A549 (cell line): ENCODE results near the gene RAB40A. TPM values are rescaled to one million over a fixed set of nuclear protein-coding genes. Genes with fewer than 3 reads are reported as not detected.

Source experiments
- ATAC-seq, 2 experiments: fragments of 200-7000 bp in 1 of 2; fragments of >200 bp in 1 of 2; cut with Nextera tagmentation in 1 of 2; cut with Tn5 transposase in 1 of 2; 3 replicates each; pipeline versions ENCODE4 v1.8.0 to v1.9.1; 2018 to 2020; ENCODE audit warnings: mild to moderate bottlenecking in 1 of 2, moderate library complexity in 1 of 2
- CTCF ChIA-PET: fragments of 300-600 bp; sonication (Branson Sonifier 250); formaldehyde crosslinking; extraction: SDS; loops from one replicate; lab custom pipeline; 2021; ENCODE audit warnings: antibody characterized with exemption, inconsistent platforms; lab: Yijun Ruan, JAX
- POLR2A ChIA-PET: fragments of 350-600 bp; formaldehyde crosslinking; extraction: SDS; loops from one replicate; lab custom pipeline; 2021; ENCODE audit warnings: antibody characterized with exemption, inconsistent platforms; lab: Yijun Ruan, JAX
- DNase-seq, 2 experiments: peaks; one replicate each; pipeline versions ENCODE4 v3.0.0 to v3.0.0-alpha.2; 2011 to 2016; ENCODE audit warnings: low read depth in 1 of 2, low spot score in 1 of 2
- FAIRE-seq: peaks from 2 replicates; lab custom pipeline; 2011; peaks lifted over from hg19 to GRCh38; lab: Jason Lieb, UNC
- H3K27ac ChIP-seq, 2 experiments: fragments of >200 bp; sonication (Bioruptor Twin); formaldehyde crosslinking; 3 replicates each; pipeline ENCODE4 v1.5.1; 2016 to 2017
- H3K4me1 ChIP-seq: fragments of >200 bp; sonication (Bioruptor Twin); formaldehyde crosslinking; 3 replicates; pipeline ENCODE4 v1.6.1; 2016
- H3K4me2 ChIP-seq: fragments of >200 bp; sonication (Bioruptor Twin); formaldehyde crosslinking; 3 replicates; pipeline ENCODE4 v1.6.1; 2016
- H3K4me3 ChIP-seq: fragments of >200 bp; sonication (Bioruptor Twin); formaldehyde crosslinking; 3 replicates; pipeline ENCODE4 v1.5.1; 2016
- H3K9me3 ChIP-seq: fragments of >200 bp; sonication (Bioruptor Twin); formaldehyde crosslinking; 3 replicates; pipeline ENCODE4 v1.6.1; 2016
- CBX2 ChIP-seq: fragments of 200-600 bp; sonication (generic); IDR thresholded peaks from 2 replicates; pipeline ENCODE4 v1.6.1; 2016; ENCODE audit warnings: low read depth, mild to moderate bottlenecking, borderline replicate concordance
- CEBPB ChIP-seq, 2 experiments: fragments of >200 bp in 1 of 2; sonication (Bioruptor Twin) in 1 of 2; formaldehyde crosslinking in 1 of 2; IDR thresholded peaks; 2 replicates each; pipeline ENCODE4 v1.6.1; 2012 to 2016
- CHD4 ChIP-seq: fragments of 200-600 bp; sonication (generic); IDR thresholded peaks from 2 replicates; pipeline ENCODE4 v1.6.1; 2016; ENCODE audit warnings: antibody characterized with exemption, mild to moderate bottlenecking, borderline replicate concordance
- EHMT2 ChIP-seq: fragments of 200-600 bp; sonication (generic); IDR thresholded peaks from 2 replicates; pipeline ENCODE4 v1.6.1; 2016; ENCODE audit warnings: antibody characterized with exemption, low read depth, mild to moderate bottlenecking, moderate library complexity
- FOSB ChIP-seq: fragments of 250-450 bp; sonication (Bioruptor Pico); IDR thresholded peaks from 2 replicates; pipeline ENCODE4 v1.5.0; 2020; ENCODE audit warnings: mild to moderate bottlenecking, moderate library complexity
- FOSL2 ChIP-seq, 2 experiments: fragments of 450-650 bp in 1 of 2; fragments of >200 bp in 1 of 2; sonication (Bioruptor Twin) in 1 of 2; formaldehyde crosslinking; IDR thresholded peaks; 2 replicates each; pipeline versions ENCODE4 v1.5.0 to v1.6.1; 2016 to 2020; ENCODE audit warnings: mild to moderate bottlenecking in 1 of 2, moderate library complexity in 1 of 2
- GATA3 ChIP-seq: IDR thresholded peaks from 2 replicates; pipeline ENCODE4 v1.6.1; 2012; ENCODE audit warnings: borderline replicate concordance
- HDAC2 ChIP-seq: fragments of 200-600 bp; sonication (generic); IDR thresholded peaks from 2 replicates; pipeline ENCODE4 v1.6.1; 2016
- HOXA7 ChIP-seq: fragments of 250-450 bp; sonication (Bioruptor Pico); IDR thresholded peaks from 2 replicates; pipeline ENCODE4 v1.5.0; 2020; ENCODE audit warnings: mild to moderate bottlenecking, moderate library complexity
- HOXB5 ChIP-seq: fragments of 250-450 bp; sonication (Bioruptor Pico); IDR thresholded peaks from 2 replicates; pipeline ENCODE4 v1.5.0; 2020; ENCODE audit warnings: mild to moderate bottlenecking, moderate library complexity
- JUN ChIP-seq, 2 experiments: fragments of >200 bp; sonication (Bioruptor Twin); formaldehyde crosslinking; IDR thresholded peaks; 2 replicates in 1 of 2; 3 replicates in 1 of 2; pipeline ENCODE4 v1.6.1; 2016 to 2017
- KDM1A ChIP-seq: fragments of 200-600 bp; sonication (generic); IDR thresholded peaks from 2 replicates; pipeline ENCODE4 v1.6.1; 2016; ENCODE audit warnings: low read depth, mild to moderate bottlenecking
- MAFK ChIP-seq: fragments of 450-650 bp; IDR thresholded peaks from 2 replicates; pipeline ENCODE4 v1.6.1; 2014; ENCODE audit not compliant: partially characterized antibody
- NR3C1 ChIP-seq: fragments of >200 bp; sonication (Bioruptor Twin); formaldehyde crosslinking; IDR thresholded peaks from 3 replicates; pipeline ENCODE4 v1.6.1; 2017
- POLR2A ChIP-seq: IDR thresholded peaks from 2 replicates; pipeline ENCODE4 v1.6.1; 2012; ENCODE audit warnings: mild to moderate bottlenecking, low read length
- RAD21 ChIP-seq, 2 experiments: fragments of >200 bp in 1 of 2; sonication (Bioruptor Twin) in 1 of 2; formaldehyde crosslinking in 1 of 2; IDR thresholded peaks in 1 of 2; conservative IDR thresholded peaks in 1 of 2; 2 replicates in 1 of 2; 3 replicates in 1 of 2; pipeline ENCODE4 v1.6.1; 2012 to 2018; ENCODE audit warnings: inconsistent platforms in 1 of 2
- RCOR1 ChIP-seq: fragments of 150-350 bp; IDR thresholded peaks from 2 replicates; pipeline ENCODE4 v1.6.1; 2014; ENCODE audit warnings: antibody characterized with exemption, low read length, low read depth
- SMC3 ChIP-seq: fragments of >200 bp; sonication (Bioruptor Twin); formaldehyde crosslinking; IDR thresholded peaks from 3 replicates; pipeline ENCODE4 v1.6.1; 2018; ENCODE audit warnings: inconsistent platforms
- SREBF2 ChIP-seq: fragments of 450-650 bp; IDR thresholded peaks from 2 replicates; pipeline ENCODE4 v1.6.1; 2014; ENCODE audit warnings: mild to moderate bottlenecking, moderate library complexity
- ZNF302 ChIP-seq: fragments of 250-450 bp; sonication (Bioruptor Pico); IDR thresholded peaks from 2 replicates; pipeline ENCODE4 v1.9.0; 2021; ENCODE audit warnings: inconsistent platforms, mild to moderate bottlenecking, moderate library complexity
- ZSCAN20 ChIP-seq: fragments of 250-450 bp; sonication (Bioruptor Pico); IDR thresholded peaks from 2 replicates; pipeline ENCODE4 v1.8.0; 2022; ENCODE audit warnings: mild to moderate bottlenecking, moderate library complexity
- WGBS: methylation state at CpG from one replicate; pipeline ENCODE4 v1.1.6; 2017; ENCODE audit errors: missing lambda C conversion rate; 5-methylcytosine and 5-hydroxymethylcytosine counted together
- polyA plus RNA-seq, 4 experiments: library from polyadenylated mRNA; depleted of rRNA in 3 of 4; stranded (reverse); fragments of >200 nt; fragmentation: RNase III in 1 of 4; extraction: RNeasy Plus Mini Kit Qiagen cat#74134 plus additional on column Dnase treatment in 1 of 4; gene quantifications; 2 replicates in 3 of 4; 3 replicates in 1 of 4; pipeline ENCODE4 v1.2.3, GENCODE V29; 2011 to 2017
- TF ChIP-seq, protein P1 (sequence below): fragments of >200 bp; sonication (Bioruptor Twin); formaldehyde crosslinking; IDR thresholded peaks from 3 replicates; pipeline ENCODE4 v1.5.1; 2016
- TF ChIP-seq, protein P2 (sequence below): IDR thresholded peaks from 2 replicates; pipeline ENCODE4 v1.6.1; 2012
- TF ChIP-seq, protein P3 (sequence below): IDR thresholded peaks from 2 replicates; pipeline ENCODE4 v1.6.1; 2012
- TF ChIP-seq, protein P4 (sequence below): fragments of 200-600 bp; sonication (generic); IDR thresholded peaks from 2 replicates; pipeline ENCODE4 v1.6.1; 2016; ENCODE audit warnings: antibody characterized with exemption, mild to moderate bottlenecking, moderate library complexity

RAB40A gene
- polyA plus RNA-seq, 2 of the 4 experiments (the other 2 are of a cell fraction) = 0.03 TPM; not detected in 1

DNA sequence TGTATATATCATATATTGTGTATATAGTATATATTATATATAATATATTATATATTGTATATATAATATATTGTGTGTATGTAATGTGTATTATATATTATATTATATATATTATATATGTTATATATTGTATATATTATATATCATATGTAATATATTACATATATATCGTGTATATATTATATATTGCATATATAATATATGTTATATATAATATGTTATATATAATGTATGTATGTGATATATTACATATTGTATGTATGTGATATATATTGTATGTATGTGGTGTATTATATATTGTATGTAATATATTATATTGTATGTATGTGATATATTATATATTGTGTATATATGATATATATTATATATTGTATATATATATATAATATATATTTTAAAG, 30.5 kb downstream of the RAB40A start:
- ChIA-PET CTCF (interaction anchor here (0.6 to 2.3 kb wide), 8 partner anchors 9 to 634 kb away, joined by 3 to 7 read pairs (median 4); no protein-coding TSS in a partner anchor), POLR2A (no interaction called here)
- TF ChIP-seq EHMT2 (no peak), HOXB5 (CRISPR knock-in tag) (no peak), CEBPB (IDR thresholded peaks at IDR 0.05) (no peak), SMC3 (no peak), HDAC2 (no peak), HOXA7 (CRISPR knock-in tag) (no peak)
- FAIRE-seq = no peak
- WGBS = 14% methylated on average over 1 of the region's 1 CpG
- no peak overlapping the region for H3K4me3 ChIP-seq
- ATAC-seq = no peak
- no peak overlapping the region for H3K4me2 ChIP-seq
- no peak overlapping the region for H3K27ac ChIP-seq
- no peak for DNase-seq
- H3K9me3 ChIP-seq = no peaks in the 10 kb centered on the region
- H3K4me1 ChIP-seq = no peaks in the 10 kb centered on the region

DNA sequence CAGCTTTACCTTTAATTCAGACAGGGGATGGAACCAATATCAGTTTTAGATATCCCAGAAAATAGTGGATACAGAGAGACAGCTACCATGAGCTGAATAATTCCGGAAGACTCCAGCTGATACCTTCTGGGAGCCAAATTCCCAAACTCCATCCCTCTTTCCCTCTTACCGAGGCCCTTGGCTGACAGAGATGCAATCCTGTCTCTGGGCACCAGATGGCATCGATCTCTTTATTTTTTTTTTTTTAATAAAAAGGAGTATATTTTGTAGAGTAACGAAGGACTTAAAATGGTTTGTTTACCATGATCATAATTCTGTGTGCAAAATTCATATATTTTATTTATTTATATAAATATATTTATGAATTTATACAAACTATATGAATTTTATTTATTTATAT, 31.0 kb downstream of the RAB40A start:
- DNase-seq (peak; percentile 15), ATAC-seq (peak in 1 of 2 experiments; percentile 63; a peak in 2 of 6 replicates), FAIRE-seq (peak; percentile 97)
- Histone ChIP-seq H3K4me3 (no peak overlapping the region), H3K9me3 (no peaks in the 10 kb centered on the region), H3K4me2 (no peak overlapping the region)
- 6% methylated on average over 4 of the region's 4 CpGs for WGBS
- TF ChIP-seq, protein P1, sequence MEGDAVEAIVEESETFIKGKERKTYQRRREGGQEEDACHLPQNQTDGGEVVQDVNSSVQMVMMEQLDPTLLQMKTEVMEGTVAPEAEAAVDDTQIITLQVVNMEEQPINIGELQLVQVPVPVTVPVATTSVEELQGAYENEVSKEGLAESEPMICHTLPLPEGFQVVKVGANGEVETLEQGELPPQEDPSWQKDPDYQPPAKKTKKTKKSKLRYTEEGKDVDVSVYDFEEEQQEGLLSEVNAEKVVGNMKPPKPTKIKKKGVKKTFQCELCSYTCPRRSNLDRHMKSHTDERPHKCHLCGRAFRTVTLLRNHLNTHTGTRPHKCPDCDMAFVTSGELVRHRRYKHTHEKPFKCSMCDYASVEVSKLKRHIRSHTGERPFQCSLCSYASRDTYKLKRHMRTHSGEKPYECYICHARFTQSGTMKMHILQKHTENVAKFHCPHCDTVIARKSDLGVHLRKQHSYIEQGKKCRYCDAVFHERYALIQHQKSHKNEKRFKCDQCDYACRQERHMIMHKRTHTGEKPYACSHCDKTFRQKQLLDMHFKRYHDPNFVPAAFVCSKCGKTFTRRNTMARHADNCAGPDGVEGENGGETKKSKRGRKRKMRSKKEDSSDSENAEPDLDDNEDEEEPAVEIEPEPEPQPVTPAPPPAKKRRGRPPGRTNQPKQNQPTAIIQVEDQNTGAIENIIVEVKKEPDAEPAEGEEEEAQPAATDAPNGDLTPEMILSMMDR = peak; percentile 34; the same call in 2 of the 3 replicates
- TF ChIP-seq MAFK = no peak
- TF ChIP-seq, protein P2, sequence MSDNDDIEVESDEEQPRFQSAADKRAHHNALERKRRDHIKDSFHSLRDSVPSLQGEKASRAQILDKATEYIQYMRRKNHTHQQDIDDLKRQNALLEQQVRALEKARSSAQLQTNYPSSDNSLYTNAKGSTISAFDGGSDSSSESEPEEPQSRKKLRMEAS = no peak
- TF ChIP-seq ZSCAN20 (CRISPR knock-in tag) = no peak
- TF ChIP-seq RCOR1 = no peak
- TF ChIP-seq JUN (IDR thresholded peaks at IDR 0.05) = no peak
- no peak for TF ChIP-seq HOXB5 (CRISPR knock-in tag)
- TF ChIP-seq CHD4 = no peak
- 0 out of 3 replicates have a peak, but pooled peaks have one; percentile 11 for TF ChIP-seq SMC3
- TF ChIP-seq, protein P3, sequence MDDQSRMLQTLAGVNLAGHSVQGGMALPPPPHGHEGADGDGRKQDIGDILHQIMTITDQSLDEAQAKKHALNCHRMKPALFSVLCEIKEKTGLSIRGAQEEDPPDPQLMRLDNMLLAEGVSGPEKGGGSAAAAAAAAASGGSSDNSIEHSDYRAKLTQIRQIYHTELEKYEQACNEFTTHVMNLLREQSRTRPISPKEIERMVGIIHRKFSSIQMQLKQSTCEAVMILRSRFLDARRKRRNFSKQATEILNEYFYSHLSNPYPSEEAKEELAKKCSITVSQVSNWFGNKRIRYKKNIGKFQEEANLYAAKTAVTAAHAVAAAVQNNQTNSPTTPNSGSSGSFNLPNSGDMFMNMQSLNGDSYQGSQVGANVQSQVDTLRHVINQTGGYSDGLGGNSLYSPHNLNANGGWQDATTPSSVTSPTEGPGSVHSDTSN = no peak
- no peak for TF ChIP-seq EHMT2
- no peak for TF ChIP-seq POLR2A
- TF ChIP-seq CBX2 = no peak
- TF ChIP-seq GATA3 = no peak
- no peak for TF ChIP-seq FOSL2 (IDR thresholded peaks at IDR 0.05)
- no peak for TF ChIP-seq FOSL2 (CRISPR knock-in tag; IDR thresholded peaks at IDR 0.05)
- TF ChIP-seq, protein P4, sequence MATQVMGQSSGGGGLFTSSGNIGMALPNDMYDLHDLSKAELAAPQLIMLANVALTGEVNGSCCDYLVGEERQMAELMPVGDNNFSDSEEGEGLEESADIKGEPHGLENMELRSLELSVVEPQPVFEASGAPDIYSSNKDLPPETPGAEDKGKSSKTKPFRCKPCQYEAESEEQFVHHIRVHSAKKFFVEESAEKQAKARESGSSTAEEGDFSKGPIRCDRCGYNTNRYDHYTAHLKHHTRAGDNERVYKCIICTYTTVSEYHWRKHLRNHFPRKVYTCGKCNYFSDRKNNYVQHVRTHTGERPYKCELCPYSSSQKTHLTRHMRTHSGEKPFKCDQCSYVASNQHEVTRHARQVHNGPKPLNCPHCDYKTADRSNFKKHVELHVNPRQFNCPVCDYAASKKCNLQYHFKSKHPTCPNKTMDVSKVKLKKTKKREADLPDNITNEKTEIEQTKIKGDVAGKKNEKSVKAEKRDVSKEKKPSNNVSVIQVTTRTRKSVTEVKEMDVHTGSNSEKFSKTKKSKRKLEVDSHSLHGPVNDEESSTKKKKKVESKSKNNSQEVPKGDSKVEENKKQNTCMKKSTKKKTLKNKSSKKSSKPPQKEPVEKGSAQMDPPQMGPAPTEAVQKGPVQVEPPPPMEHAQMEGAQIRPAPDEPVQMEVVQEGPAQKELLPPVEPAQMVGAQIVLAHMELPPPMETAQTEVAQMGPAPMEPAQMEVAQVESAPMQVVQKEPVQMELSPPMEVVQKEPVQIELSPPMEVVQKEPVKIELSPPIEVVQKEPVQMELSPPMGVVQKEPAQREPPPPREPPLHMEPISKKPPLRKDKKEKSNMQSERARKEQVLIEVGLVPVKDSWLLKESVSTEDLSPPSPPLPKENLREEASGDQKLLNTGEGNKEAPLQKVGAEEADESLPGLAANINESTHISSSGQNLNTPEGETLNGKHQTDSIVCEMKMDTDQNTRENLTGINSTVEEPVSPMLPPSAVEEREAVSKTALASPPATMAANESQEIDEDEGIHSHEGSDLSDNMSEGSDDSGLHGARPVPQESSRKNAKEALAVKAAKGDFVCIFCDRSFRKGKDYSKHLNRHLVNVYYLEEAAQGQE = no peak
- TF ChIP-seq SREBF2 = no peak
- no peak for TF ChIP-seq FOSB (CRISPR knock-in tag)
- no peak for TF ChIP-seq CEBPB (IDR thresholded peaks at IDR 0.05)
- TF ChIP-seq NR3C1 = no peak
- no peak for TF ChIP-seq ZNF302
- peak; percentile 16 to 30; a peak in 2 of 5 replicates for TF ChIP-seq RAD21 (conservative IDR thresholded peaks at IDR 0.05 in 1 of 2, IDR thresholded peaks at IDR 0.05 in 1 of 2)
- no peak for TF ChIP-seq KDM1A
- no peak for TF ChIP-seq HDAC2
- TF ChIP-seq, all 56 proteins: peak for 3
- H3K4me1 ChIP-seq = no peaks in the 10 kb centered on the region
- CTCF ChIA-PET = interaction anchor here (0.6 to 2.5 kb wide), 14 partner anchors 11 to 635 kb away, joined by 3 to 7 read pairs (median 4); no protein-coding TSS in a partner anchor
- POLR2A ChIA-PET = no interaction called here
- no peak overlapping the region for H3K27ac ChIP-seq
